VCaP (cell line): ENCODE results near the gene HLCS.

ENCODE experiments used
- H3K27ac ChIP-seq: fragments of 450-650 bp; 2 replicates; pipeline ENCODE4 v1.5.1; 2017
- CTCF ChIP-seq: fragments of 450-650 bp; conservative IDR thresholded peaks from 2 replicates; pipeline ENCODE4 v1.5.1; 2017; ENCODE audit warnings: mild to moderate bottlenecking, moderate library complexity

The HLCS gene

GRCh38 chr21:36882776-36883175 lies 83.7 kb downstream of the HLCS start:
- TF ChIP-seq CTCF = no peak
- H3K27ac ChIP-seq = no peak overlapping the region

GRCh38 chr21:36881228-36881627 lies 85.2 kb downstream of the HLCS start:
- TF ChIP-seq CTCF = no peak
- no peak overlapping the region for H3K27ac ChIP-seq

- no peak overlapping the region for H3K27ac ChIP-seq
- TF ChIP-seq CTCF = no peak
Observed at GRCh38 chr21:36879827-36880226, 86.6 kb downstream of the HLCS start.

GRCh38 chr21:36877741-36878140 lies 88.7 kb downstream of the HLCS start:
- no peak for TF ChIP-seq CTCF
- no peak overlapping the region for H3K27ac ChIP-seq

GRCh38 chr21:36874665-36875064 lies 91.8 kb downstream of the HLCS start:
- H3K27ac ChIP-seq = no peak overlapping the region
- no peak for TF ChIP-seq CTCF

- H3K27ac ChIP-seq = no peak overlapping the region
- TF ChIP-seq CTCF = no peak
Observed at GRCh38 chr21:36873513-36873912, 93.0 kb downstream of the HLCS start.

- no peak for TF ChIP-seq CTCF
- H3K27ac ChIP-seq = no peak overlapping the region
Observed at GRCh38 chr21:36867291-36867905, 99.1 kb downstream of the HLCS start.
